ENCODE results near the gene C16orf86.
A peak's percentile ranks its signal among the peaks of the same experiment; 100 is the strongest.

C16orf86 gene

GRCh38 chr16:67649494-67649931 is 17.1 kb upstream of the C16orf86 start:
- Histone ChIP-seq H2BK120ac (ENCODE audit: low read depth, low read length) (peak overlapping the region; percentile 31), H3K23ac (ENCODE audit: low read depth, low read length, poor library complexity) (peak overlapping the region; percentile 80), H2BK12ac (ENCODE audit: low read length) (peak overlapping the region; percentile 84), H3K4me2 (ENCODE audit: insufficient read depth, low read length, poor library complexity, severe bottlenecking) (peak overlapping the region; percentile 12), H3K79me1 (ENCODE audit: low read depth, low read length) (peaks cover 4% of the 10 kb centered on the region), H2AFZ (ENCODE audit: low read length) (no peak overlapping the region), H3K9me3 (replicated peaks in 1 of 2; ENCODE audit: control insufficient read depth in 2 of 2, insufficient read depth in 1 of 2, low read depth in 1 of 2, low read length in 2 of 2) (no peaks in the 10 kb centered on the region), H3K36me3 (replicated peaks in 1 of 2; ENCODE audit: control insufficient read depth in 2 of 2, insufficient read depth in 2 of 2, low read length in 2 of 2) (no peaks in the 10 kb centered on the region), H3K27ac (replicated peaks; ENCODE audit: low read length) (peak overlapping the region; percentile 51), H2BK5ac (ENCODE audit: low read length) (no peak overlapping the region), H3K4me1 (ENCODE audit: control insufficient read depth in 2 of 2, insufficient read depth in 1 of 2, low read depth in 1 of 2, low read length in 2 of 2) (peaks cover 0 to 20% of the 10 kb centered on the region in 2 donors), H3K4ac (ENCODE audit: low read length) (no peak overlapping the region), H3K14ac (ENCODE audit: low read length) (peak overlapping the region; percentile 63), H3K18ac (ENCODE audit: low read length) (peak overlapping the region; percentile 85), H2BK15ac (ENCODE audit: low read length) (no peak overlapping the region), H4K8ac (ENCODE audit: low read depth, low read length) (no peak overlapping the region), H2AK5ac (ENCODE audit: low read depth, low read length) (peak overlapping the region; percentile 90), H3K27me3 (ENCODE audit: control insufficient read depth in 3 of 3, insufficient read depth in 3 of 3, low read depth in 1 of 3, low read length in 3 of 3) (peaks cover 3 to 75% (median 75%) of the 10 kb centered on the region in 3 experiments), H3K9ac (ENCODE audit: low read depth, low read length, poor library complexity) (peak overlapping the region; percentile 21), H3K4me3 (ENCODE audit: low read length in 2 of 2) (peak overlapping the region in 1 of 2 donors; percentile 26), H4K91ac (ENCODE audit: low read depth, low read length, poor library complexity) (no peak overlapping the region)
- WGBS, 2 donors (ENCODE audit: extremely low coverage in 2 of 2, insufficient read length in 2 of 2, insufficient replicate concordance in 1 of 2) = no CpG with 5 or more reads among the region's 34 CpGs
- peak; percentile 65 for DNase-seq (ENCODE audit: low spot score)

GRCh38 chr16:67650023-67650422 is 16.6 kb upstream of the C16orf86 start:
- Histone ChIP-seq H2AFZ (ENCODE audit: low read length) (no peak overlapping the region), H3K23ac (ENCODE audit: low read depth, low read length, poor library complexity) (peak overlapping the region; percentile 80)

DNA sequence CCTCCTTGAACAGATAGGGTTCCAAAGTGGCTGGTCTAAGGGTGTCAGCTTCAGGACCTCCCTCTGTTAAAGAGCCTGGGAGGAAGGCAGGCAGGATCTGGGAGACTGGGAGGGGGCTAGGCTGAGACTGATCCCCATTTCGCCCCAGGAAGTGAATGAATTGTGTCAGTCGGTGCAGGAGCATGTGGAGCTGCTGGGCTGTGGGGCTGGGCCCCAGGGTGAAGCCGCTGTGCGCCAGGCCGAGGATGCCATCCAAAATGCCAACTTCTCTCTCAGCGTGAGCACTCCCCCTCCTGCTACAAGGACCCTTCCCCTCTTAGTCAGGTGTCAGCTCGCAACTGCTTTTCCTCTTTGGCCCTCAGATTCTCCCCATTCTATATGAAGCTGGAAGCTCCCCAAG is 15.6 kb upstream of the C16orf86 start:
- Histone ChIP-seq H2BK5ac (ENCODE audit: low read length) (no peak overlapping the region), H4K8ac (ENCODE audit: low read depth, low read length) (no peak overlapping the region), H2AFZ (ENCODE audit: low read length) (no peak overlapping the region), H3K4me3 (ENCODE audit: low read length in 2 of 2) (no peak overlapping the region), H2BK15ac (ENCODE audit: low read length) (no peak overlapping the region), H3K14ac (ENCODE audit: low read length) (no peak overlapping the region), H3K23ac (ENCODE audit: low read depth, low read length, poor library complexity) (no peak overlapping the region), H3K9me3 (replicated peaks in 1 of 2; ENCODE audit: control insufficient read depth in 2 of 2, insufficient read depth in 1 of 2, low read depth in 1 of 2, low read length in 2 of 2) (peaks cover 0 to 2% of the 10 kb centered on the region in 2 donors), H2AK5ac (ENCODE audit: low read depth, low read length) (no peak overlapping the region), H4K91ac (ENCODE audit: low read depth, low read length, poor library complexity) (no peak overlapping the region), H3K27me3 (ENCODE audit: control insufficient read depth in 3 of 3, insufficient read depth in 3 of 3, low read depth in 1 of 3, low read length in 3 of 3) (peaks cover 3 to 68% (median 68%) of the 10 kb centered on the region in 3 experiments), H3K9ac (ENCODE audit: low read depth, low read length, poor library complexity) (no peak overlapping the region), H3K36me3 (replicated peaks in 1 of 2; ENCODE audit: control insufficient read depth in 2 of 2, insufficient read depth in 2 of 2, low read length in 2 of 2) (no peaks in the 10 kb centered on the region), H3K4me2 (ENCODE audit: insufficient read depth, low read length, poor library complexity, severe bottlenecking) (no peak overlapping the region), H3K79me1 (ENCODE audit: low read depth, low read length) (peaks cover 1% of the 10 kb centered on the region), H3K4me1 (ENCODE audit: control insufficient read depth in 2 of 2, insufficient read depth in 1 of 2, low read depth in 1 of 2, low read length in 2 of 2) (peaks cover 0 to 20% of the 10 kb centered on the region in 2 donors), H3K27ac (replicated peaks; ENCODE audit: low read length) (no peak overlapping the region), H2BK12ac (ENCODE audit: low read length) (no peak overlapping the region), H2BK120ac (ENCODE audit: low read depth, low read length) (no peak overlapping the region), H3K18ac (ENCODE audit: low read length) (no peak overlapping the region), H3K4ac (ENCODE audit: low read length) (no peak overlapping the region)
- DNase-seq (ENCODE audit: low spot score) = no peak
- WGBS, 2 donors (ENCODE audit: extremely low coverage in 2 of 2, insufficient read length in 2 of 2, insufficient replicate concordance in 1 of 2) = no CpG with 5 or more reads among the region's 7 CpGs

More at GRCh38 chr16:67650023-67650422, 16.6 kb upstream of the C16orf86 start:
- WGBS, 2 donors (ENCODE audit: extremely low coverage in 2 of 2, insufficient read length in 2 of 2, insufficient replicate concordance in 1 of 2) = no CpG with 5 or more reads among the region's 8 CpGs
- H3K14ac ChIP-seq (ENCODE audit: low read length) = peak overlapping the region; percentile 63
- H3K36me3 ChIP-seq (replicated peaks in 1 of 2; ENCODE audit: control insufficient read depth in 2 of 2, insufficient read depth in 2 of 2, low read length in 2 of 2) = no peaks in the 10 kb centered on the region
- H2BK120ac ChIP-seq (ENCODE audit: low read depth, low read length) = peak overlapping the region; percentile 31
- no peak overlapping the region for H2BK5ac ChIP-seq (ENCODE audit: low read length)
- H3K9me3 ChIP-seq (replicated peaks in 1 of 2; ENCODE audit: control insufficient read depth in 2 of 2, insufficient read depth in 1 of 2, low read depth in 1 of 2, low read length in 2 of 2) = peaks cover 0 to 2% of the 10 kb centered on the region in 2 donors
- H3K27me3 ChIP-seq (ENCODE audit: control insufficient read depth in 3 of 3, insufficient read depth in 3 of 3, low read depth in 1 of 3, low read length in 3 of 3) = peaks cover 3 to 78% (median 78%) of the 10 kb centered on the region in 3 experiments
- H3K27ac ChIP-seq (replicated peaks; ENCODE audit: low read length) = no peak overlapping the region
- H2BK12ac ChIP-seq (ENCODE audit: low read length) = peak overlapping the region; percentile 84
- H3K4me1 ChIP-seq (ENCODE audit: control insufficient read depth in 2 of 2, insufficient read depth in 1 of 2, low read depth in 1 of 2, low read length in 2 of 2) = peaks cover 0 to 20% of the 10 kb centered on the region in 2 donors
- peak overlapping the region; percentile 12 for H3K4me2 ChIP-seq (ENCODE audit: insufficient read depth, low read length, poor library complexity, severe bottlenecking)
- no peak overlapping the region for H2BK15ac ChIP-seq (ENCODE audit: low read length)
- H3K4ac ChIP-seq (ENCODE audit: low read length) = no peak overlapping the region
- peak overlapping the region; percentile 21 for H3K9ac ChIP-seq (ENCODE audit: low read depth, low read length, poor library complexity)
- H3K79me1 ChIP-seq (ENCODE audit: low read depth, low read length) = peaks cover 4% of the 10 kb centered on the region
- no peak overlapping the region for H3K4me3 ChIP-seq (ENCODE audit: low read length in 2 of 2)
- H4K8ac ChIP-seq (ENCODE audit: low read depth, low read length) = no peak overlapping the region
- H2AK5ac ChIP-seq (ENCODE audit: low read depth, low read length) = peak overlapping the region; percentile 90
- no peak for DNase-seq (ENCODE audit: low spot score)
- H3K18ac ChIP-seq (ENCODE audit: low read length) = peak overlapping the region; percentile 85
- no peak overlapping the region for H4K91ac ChIP-seq (ENCODE audit: low read depth, low read length, poor library complexity)

DNA sequence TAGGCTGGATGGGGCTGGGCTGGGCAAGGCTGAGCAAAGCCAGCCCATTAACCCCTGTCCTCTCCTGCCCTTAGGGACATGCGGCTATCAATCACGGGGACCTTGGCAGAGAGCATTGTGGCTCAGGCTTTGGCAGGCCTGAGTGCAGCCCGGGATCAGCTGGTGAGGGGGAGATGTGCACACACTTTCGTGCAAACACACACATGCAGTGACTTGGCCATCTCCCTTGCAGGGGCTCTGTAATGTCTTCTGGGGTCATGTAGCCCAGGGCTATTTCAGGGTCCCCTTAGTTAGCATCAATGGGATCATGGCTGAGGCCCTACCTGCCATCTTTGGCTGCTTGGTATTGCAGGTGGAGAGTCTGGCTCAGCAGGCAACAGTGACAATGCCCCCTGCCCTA is 14.8 kb upstream of the C16orf86 start:
- H4K91ac ChIP-seq (ENCODE audit: low read depth, low read length, poor library complexity) = no peak overlapping the region
- no peak overlapping the region for H2BK120ac ChIP-seq (ENCODE audit: low read depth, low read length)
- no peak for DNase-seq (ENCODE audit: low spot score)
- H3K79me1 ChIP-seq (ENCODE audit: low read depth, low read length) = peaks cover 1% of the 10 kb centered on the region
- no CpG with 5 or more reads among the region's 4 CpGs for WGBS, 2 donors (ENCODE audit: extremely low coverage in 2 of 2, insufficient read length in 2 of 2, insufficient replicate concordance in 1 of 2)
- H3K14ac ChIP-seq (ENCODE audit: low read length) = no peak overlapping the region
- no peak overlapping the region for H3K23ac ChIP-seq (ENCODE audit: low read depth, low read length, poor library complexity)
- H3K4ac ChIP-seq (ENCODE audit: low read length) = no peak overlapping the region
- H4K8ac ChIP-seq (ENCODE audit: low read depth, low read length) = no peak overlapping the region
- H3K9me3 ChIP-seq (replicated peaks in 1 of 2; ENCODE audit: control insufficient read depth in 2 of 2, insufficient read depth in 1 of 2, low read depth in 1 of 2, low read length in 2 of 2) = peaks cover 0 to 2% of the 10 kb centered on the region in 2 donors
- H3K36me3 ChIP-seq (replicated peaks in 1 of 2; ENCODE audit: control insufficient read depth in 2 of 2, insufficient read depth in 2 of 2, low read length in 2 of 2) = peaks cover 0 to 3% of the 10 kb centered on the region in 2 donors
- H3K27ac ChIP-seq (replicated peaks; ENCODE audit: low read length) = no peak overlapping the region
- no peak overlapping the region for H3K9ac ChIP-seq (ENCODE audit: low read depth, low read length, poor library complexity)
- H2AK5ac ChIP-seq (ENCODE audit: low read depth, low read length) = no peak overlapping the region
- H3K4me1 ChIP-seq (ENCODE audit: control insufficient read depth in 2 of 2, insufficient read depth in 1 of 2, low read depth in 1 of 2, low read length in 2 of 2) = peaks cover 0 to 20% of the 10 kb centered on the region in 2 donors
- H2BK5ac ChIP-seq (ENCODE audit: low read length) = no peak overlapping the region
- peaks cover 3 to 61% (median 60%) of the 10 kb centered on the region in 3 experiments for H3K27me3 ChIP-seq (ENCODE audit: control insufficient read depth in 3 of 3, insufficient read depth in 3 of 3, low read depth in 1 of 3, low read length in 3 of 3)
- H2BK15ac ChIP-seq (ENCODE audit: low read length) = no peak overlapping the region
- H3K4me2 ChIP-seq (ENCODE audit: insufficient read depth, low read length, poor library complexity, severe bottlenecking) = no peak overlapping the region
- H2BK12ac ChIP-seq (ENCODE audit: low read length) = no peak overlapping the region
- H3K18ac ChIP-seq (ENCODE audit: low read length) = no peak overlapping the region
- H3K4me3 ChIP-seq (ENCODE audit: low read length in 2 of 2) = peak overlapping the region in 1 of 2 donors; percentile 5
- no peak overlapping the region for H2AFZ ChIP-seq (ENCODE audit: low read length)
